Measurements from ENCODE around the gene LMNTD2.
A peak's percentile ranks its signal among the peaks of the same experiment; 100 is the strongest.

The LMNTD2 gene

GRCh38 chr11:508956-509355 lies 51.6 kb downstream of the LMNTD2 start:
- DNase-seq (ENCODE audit: low read depth) = no peak

- DNase-seq (ENCODE audit: low read depth) = no peak
These were observed 52.6 kb downstream of the LMNTD2 start for GRCh38 chr11:507727-508515.

GRCh38 chr11:506995-507726 lies 53.4 kb downstream of the LMNTD2 start, which contains the start of gene RNH1:
TSS of gene RNH1 (minus strand) at chr11:507242. CDS start at chr11:502162, 5,080 bp downstream.
- peak; percentile 99 for DNase-seq (ENCODE audit: low read depth)

- DNase-seq (ENCODE audit: low read depth) = peak; percentile 95
These were observed 54.1 kb downstream of the LMNTD2 start for GRCh38 chr11:506238-506994.

GRCh38 chr11:504994-505344 lies 55.6 kb downstream of the LMNTD2 start:
- DNase-seq (ENCODE audit: low read depth) = no peak
